Limb (tissue), 2 donors: ENCODE data around the gene IARS1.

ENCODE experiments used
- DNase-seq, 2 donors: peaks; one replicate each; pipeline ENCODE4 v3.0.0-alpha.2; 2016; ENCODE audit errors: extremely low spot score in 2 of 2

The IARS1 gene

GRCh38 chr9:92293452-92294296 is at the start of gene IARS1:
IARS1 (minus strand) TSS chr9:92293697; CDS start chr9:92289419, 4,278 bp downstream.
- DNase-seq, result peak; percentile 96 to 100

- peak in 1 of 2 donors; percentile 50 for DNase-seq
Measured at GRCh38 chr9:92342825-92343488, 49.5 kb upstream of the IARS1 start.

- no peak for DNase-seq
Measured at GRCh38 chr9:92341578-92341977, 48.1 kb upstream of the IARS1 start.

- DNase-seq, result no peak
Measured at GRCh38 chr9:92333282-92333634, 39.8 kb upstream of the IARS1 start.

GRCh38 chr9:92332577-92333281 is 39.2 kb upstream of the IARS1 start:
- no peak for DNase-seq

- peak in 1 of 2 donors; percentile 60 for DNase-seq
Measured at GRCh38 chr9:92328225-92328624, 34.7 kb upstream of the IARS1 start.

GRCh38 chr9:92327283-92327850 is 33.9 kb upstream of the IARS1 start:
- no peak for DNase-seq

- no peak for DNase-seq
Measured at GRCh38 chr9:92325991-92326500, 32.5 kb upstream of the IARS1 start.

- peak; percentile 91 to 95 for DNase-seq
Measured at GRCh38 chr9:92325269-92325990, 31.9 kb upstream of the IARS1 start, which contains the start of the genes CENPP and NOL8. CENPP (plus strand) TSS chr9:92325953. NOL8 (minus strand) TSS chr9:92325350; CDS start chr9:92324161, 1,189 bp downstream.

GRCh38 chr9:92324889-92325268 is 31.4 kb upstream of the IARS1 start:
- DNase-seq, result no peak

- no peak for DNase-seq
Measured at GRCh38 chr9:92324431-92324830, 30.9 kb upstream of the IARS1 start.

- no peak for DNase-seq
Measured at GRCh38 chr9:92315456-92315855, 22.0 kb upstream of the IARS1 start.

- DNase-seq, result no peak
Measured at GRCh38 chr9:92313624-92314012, 20.1 kb upstream of the IARS1 start.

- no peak for DNase-seq
Measured at GRCh38 chr9:92312887-92313623, 19.6 kb upstream of the IARS1 start.

GRCh38 chr9:92310562-92310961 is 17.1 kb upstream of the IARS1 start:
- no peak for DNase-seq

GRCh38 chr9:92308893-92309292 is 15.4 kb upstream of the IARS1 start:
- no peak for DNase-seq

- no peak for DNase-seq
Measured at GRCh38 chr9:92300936-92301335, 7.4 kb upstream of the IARS1 start.

- no peak for DNase-seq
Measured at GRCh38 chr9:92299116-92299515, 5.6 kb upstream of the IARS1 start.

GRCh38 chr9:92298036-92298435 is 4.5 kb upstream of the IARS1 start:
- no peak for DNase-seq

- DNase-seq, result no peak
Measured at GRCh38 chr9:92297611-92298010, 4.1 kb upstream of the IARS1 start.
